Small intestine (tissue), 7 donors: Measurements from ENCODE around the gene CNTNAP3. TPM values are rescaled to one million over a fixed set of nuclear protein-coding genes. Genes with fewer than 3 reads are reported as not detected.
A peak's percentile ranks its signal among the peaks of the same experiment; 100 is the strongest.
"Not testable (repeated sequence)": the region's sequence is repeated elsewhere in the genome, so short reads cannot be mapped to it uniquely, and the experiment has no call there.

Experiments used
- DNase-seq, 2 donors: peaks; one replicate each; pipeline versions ENCODE4 v3.0.0 to v3.0.0-alpha.2; 2013
- FAIRE-seq: peaks from 2 replicates; lab custom pipeline; 2012; peaks lifted over from hg19 to GRCh38; lab: Jason Lieb, UNC
- H3K27ac ChIP-seq, 3 donors: one replicate each; pipeline ENCODE4 v1.5.1; 2013; ENCODE audit warnings: low read length in 2 of 3, mild to moderate bottlenecking in 2 of 3, control low read depth in 1 of 3, inconsistent platforms in 1 of 3, low read depth in 1 of 3, moderate library complexity in 1 of 3
- H3K27me3 ChIP-seq, 3 donors: one replicate each; pipeline ENCODE4 v1.6.1; 2013; ENCODE audit warnings: low read length in 3 of 3, inconsistent platforms in 1 of 3; ENCODE audit not compliant: control insufficient read depth in 3 of 3, insufficient read depth in 3 of 3
- H3K36me3 ChIP-seq, 3 donors: one replicate each; pipeline ENCODE4 v1.6.1; 2013; ENCODE audit warnings: low read length in 3 of 3, inconsistent platforms in 1 of 3, low read depth in 1 of 3, mild to moderate bottlenecking in 1 of 3, moderate library complexity in 1 of 3; ENCODE audit not compliant: control insufficient read depth in 3 of 3, insufficient read depth in 2 of 3
- H3K4me1 ChIP-seq, 3 donors: one replicate each; pipeline ENCODE4 v1.6.1; 2013; ENCODE audit warnings: low read length in 2 of 3, inconsistent platforms in 1 of 3, low read depth in 1 of 3, mild to moderate bottlenecking in 1 of 3, moderate library complexity in 1 of 3; ENCODE audit not compliant: control insufficient read depth in 3 of 3, insufficient read depth in 2 of 3
- H3K4me3 ChIP-seq, 3 donors: one replicate each; pipeline ENCODE4 v1.5.1; 2013; ENCODE audit warnings: low read length in 3 of 3, control low read depth in 1 of 3, inconsistent platforms in 1 of 3, low read depth in 1 of 3, mild to moderate bottlenecking in 1 of 3, moderate library complexity in 1 of 3
- H3K9me3 ChIP-seq, 2 donors: one replicate each; pipeline ENCODE4 v1.6.1; 2013; ENCODE audit warnings: low read depth in 1 of 2, low read length in 1 of 2; ENCODE audit not compliant: control insufficient read depth in 2 of 2, insufficient read depth in 1 of 2
- WGBS, 3 donors: extraction: QIAGEN DNeasy Blood & Tissue Kit; methylation state at CpG; one replicate each; pipeline ENCODE4 v1.1.7; 2013; 5-methylcytosine and 5-hydroxymethylcytosine counted together
- polyA plus RNA-seq, 4 donors: library from polyadenylated mRNA; stranded (reverse) in 3 of 4; unstranded in 1 of 4; fragments of 200-250 nt in 3 of 4; fragments of 120-200 nt in 1 of 4; gene quantifications; one replicate each; pipeline versions ENCODE4 v1.2.1 to v1.2.3, GENCODE V29; 2013
- donor health status: healthy with polysubstance abuse.
- donor health status: control.
- donor health status: control.
- donor health status: Bipolar disorder and iron deficiency.
- donor health status: healthy.

Gene CNTNAP3
- polyA plus RNA-seq, 4 donors, result 0.86 to 1.6 TPM; not detected in 2

DNA sequence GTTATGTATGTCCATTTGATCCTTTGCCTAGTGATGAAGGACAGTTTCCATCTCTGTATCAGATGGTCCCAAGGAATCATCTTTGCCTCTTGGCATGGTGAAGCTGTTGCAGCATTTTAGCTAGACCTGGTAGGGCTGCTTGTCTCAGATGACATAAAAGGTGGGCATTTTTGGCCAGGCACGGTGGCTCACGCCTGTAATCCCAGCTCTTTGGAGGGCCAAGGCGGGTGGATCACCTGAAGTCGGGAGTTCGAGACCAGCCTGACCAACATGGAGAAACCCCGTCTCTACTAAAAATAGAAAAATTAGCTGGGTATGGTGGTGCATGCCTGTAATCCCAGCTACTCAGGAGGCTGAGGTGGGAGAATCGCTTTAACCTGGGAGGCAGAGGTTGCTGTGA lies 259.8 kb downstream of the CNTNAP3 start:
- H3K9me3 ChIP-seq, H3K36me3 ChIP-seq, H3K27ac ChIP-seq, FAIRE-seq, DNase-seq, H3K4me3 ChIP-seq, H3K27me3 ChIP-seq, H3K4me1 ChIP-seq: not testable (repeated sequence)
- WGBS, 3 donors, result 90 to 97% (median 93%) methylated on average over 7 of the region's 7 CpGs

- not testable (repeated sequence) for H3K27me3 ChIP-seq, H3K9me3 ChIP-seq, H3K36me3 ChIP-seq, FAIRE-seq, H3K27ac ChIP-seq, H3K4me1 ChIP-seq, H3K4me3 ChIP-seq
- peak; percentile 17 to 73 for DNase-seq
- 33 to 54% (median 44%) methylated on average over 4 of the region's 4 CpGs for WGBS, 3 donors
Measured at GRCh38 chr9:39025911-39026588, 261.9 kb downstream of the CNTNAP3 start.

Other genes starting within 250 kb of the CNTNAP3 start
- gene SPATA31A1, start 67.5 kb upstream of the CNTNAP3 start, polyA plus RNA-seq, result not detected